GM20000 (cell line): Measurements from ENCODE around the gene GSTM3.
"Not testable (repeated sequence)": the region's sequence is repeated elsewhere in the genome, so short reads cannot be mapped to it uniquely, and the experiment has no call there.

Source experiments
- DNase-seq: peaks from one replicate; pipeline ENCODE4 v3.0.0; 2012; ENCODE audit warnings: low spot score
- CTCF ChIP-seq: IDR thresholded peaks from 2 replicates; pipeline ENCODE4 v1.5.1; 2012; ENCODE audit warnings: mild to moderate bottlenecking, control low read depth; ENCODE audit errors: extremely low read depth, missing control alignments

GSTM3 gene

GRCh38 chr1:109757936-109758786 lies 17.3 kb upstream of the GSTM3 start:
- DNase-seq, result no peak
- no peak for TF ChIP-seq CTCF

GRCh38 chr1:109756848-109757521 lies 16.1 kb upstream of the GSTM3 start:
- no peak for DNase-seq
- TF ChIP-seq CTCF, result no peak

- not testable (repeated sequence) for DNase-seq
These were observed 15.5 kb upstream of the GSTM3 start for GRCh38 chr1:109756325-109756724.

- DNase-seq, result no peak
- TF ChIP-seq CTCF, result no peak
These were observed 13.9 kb upstream of the GSTM3 start for GRCh38 chr1:109754738-109755137.

- no peak for TF ChIP-seq CTCF
- DNase-seq, result no peak
These were observed 10.9 kb upstream of the GSTM3 start for GRCh38 chr1:109751531-109752260.

- DNase-seq, result no peak
- TF ChIP-seq CTCF, result no peak
These were observed 10.1 kb upstream of the GSTM3 start for GRCh38 chr1:109750920-109751319.

- TF ChIP-seq CTCF, result no peak
- no peak for DNase-seq
These were observed 9.5 kb upstream of the GSTM3 start for GRCh38 chr1:109750241-109750882.
